Hepatocyte (in vitro differentiated cells): ENCODE results near the gene NIM1K.

Experiments
- CTCF ChIP-seq: fragments of 200-600 bp; sonication (generic); IDR thresholded peaks from 2 replicates; pipeline ENCODE4 v1.5.1; 2016; ENCODE audit warnings: antibody characterized with exemption, mild to moderate bottlenecking; ENCODE audit not compliant: poor library complexity
- EZH2phosphoT487 ChIP-seq: fragments of 200-600 bp; sonication (generic); IDR thresholded peaks from one replicate; pipeline ENCODE4 v1.6.1; 2018; ENCODE audit warnings: antibody characterized with exemption, mild to moderate bottlenecking, low read depth, moderate library complexity; ENCODE audit not compliant: unreplicated experiment, severe bottlenecking

DNA sequence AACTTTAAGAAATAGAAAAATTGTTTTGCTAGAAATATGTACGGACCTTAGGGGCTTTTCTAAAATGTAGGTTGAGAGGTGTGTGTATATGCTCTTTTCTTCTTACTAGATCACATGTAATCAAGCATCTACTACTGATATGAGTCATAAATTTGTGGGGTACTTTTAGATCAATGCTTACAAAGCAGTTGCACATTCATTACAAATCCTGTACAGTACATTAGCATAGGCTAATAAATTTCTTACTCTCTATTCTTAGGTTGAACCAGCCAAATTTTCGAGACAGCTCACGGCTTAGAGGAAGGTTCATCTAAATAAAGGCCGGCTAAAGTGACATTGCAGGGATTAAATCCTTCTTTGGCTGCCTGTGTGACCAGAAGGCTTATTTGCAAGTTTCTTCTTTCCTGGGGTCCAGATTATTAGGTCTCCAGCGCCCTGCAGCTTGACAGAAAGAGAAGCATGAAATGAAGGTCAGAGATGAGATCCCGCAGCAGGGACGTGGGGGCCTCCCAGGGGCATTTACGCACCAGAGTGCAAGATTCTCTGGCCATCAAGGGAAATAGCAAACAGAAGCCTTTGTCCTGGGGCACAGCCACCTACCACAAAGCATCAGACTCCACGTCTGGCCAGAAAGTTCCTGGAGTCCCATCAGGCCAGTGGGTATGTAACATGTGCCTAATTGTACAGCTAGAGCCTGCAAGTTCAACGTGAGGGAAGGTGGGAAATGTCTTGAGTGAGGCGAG lies 53.0 kb downstream of the NIM1K start:
- TF ChIP-seq CTCF (no peak), EZH2phosphoT487 (no peak)
